A549 (cell line): ENCODE data around the gene DIS3. TPM values are rescaled to one million over a fixed set of nuclear protein-coding genes. Genes with fewer than 3 reads are reported as not detected.

ENCODE experiments used
- ATAC-seq, 2 experiments: fragments of 200-7000 bp in 1 of 2; fragments of >200 bp in 1 of 2; cut with Nextera tagmentation in 1 of 2; cut with Tn5 transposase in 1 of 2; 3 replicates each; pipeline versions ENCODE4 v1.8.0 to v1.9.1; 2018 to 2020; ENCODE audit warnings: mild to moderate bottlenecking in 1 of 2, moderate library complexity in 1 of 2
- CTCF ChIA-PET: fragments of 300-600 bp; sonication (Branson Sonifier 250); formaldehyde crosslinking; extraction: SDS; loops from one replicate; lab custom pipeline; 2021; ENCODE audit warnings: antibody characterized with exemption, inconsistent platforms; lab: Yijun Ruan, JAX
- POLR2A ChIA-PET: fragments of 350-600 bp; formaldehyde crosslinking; extraction: SDS; loops from one replicate; lab custom pipeline; 2021; ENCODE audit warnings: antibody characterized with exemption, inconsistent platforms; lab: Yijun Ruan, JAX
- DNase-seq, 2 experiments: peaks; one replicate each; pipeline versions ENCODE4 v3.0.0 to v3.0.0-alpha.2; 2011 to 2016; ENCODE audit warnings: low read depth in 1 of 2, low spot score in 1 of 2
- FAIRE-seq: peaks from 2 replicates; lab custom pipeline; 2011; peaks lifted over from hg19 to GRCh38; lab: Jason Lieb, UNC
- H3K27ac ChIP-seq, 2 experiments: fragments of >200 bp; sonication (Bioruptor Twin); formaldehyde crosslinking; 3 replicates each; pipeline ENCODE4 v1.5.1; 2016 to 2017
- H3K4me1 ChIP-seq: fragments of >200 bp; sonication (Bioruptor Twin); formaldehyde crosslinking; 3 replicates; pipeline ENCODE4 v1.6.1; 2016
- H3K4me2 ChIP-seq: fragments of >200 bp; sonication (Bioruptor Twin); formaldehyde crosslinking; 3 replicates; pipeline ENCODE4 v1.6.1; 2016
- H3K4me3 ChIP-seq: fragments of >200 bp; sonication (Bioruptor Twin); formaldehyde crosslinking; 3 replicates; pipeline ENCODE4 v1.5.1; 2016
- H3K9me3 ChIP-seq: fragments of >200 bp; sonication (Bioruptor Twin); formaldehyde crosslinking; 3 replicates; pipeline ENCODE4 v1.6.1; 2016
- BHLHE40 ChIP-seq: IDR thresholded peaks from 2 replicates; pipeline ENCODE4 v1.6.1; 2012; ENCODE audit warnings: low read depth, low read length, inconsistent platforms
- CBX2 ChIP-seq: fragments of 200-600 bp; sonication (generic); IDR thresholded peaks from 2 replicates; pipeline ENCODE4 v1.6.1; 2016; ENCODE audit warnings: low read depth, mild to moderate bottlenecking, borderline replicate concordance
- CEBPB ChIP-seq, 2 experiments: fragments of >200 bp in 1 of 2; sonication (Bioruptor Twin) in 1 of 2; formaldehyde crosslinking in 1 of 2; IDR thresholded peaks; 2 replicates each; pipeline ENCODE4 v1.6.1; 2012 to 2016
- CHD4 ChIP-seq: fragments of 200-600 bp; sonication (generic); IDR thresholded peaks from 2 replicates; pipeline ENCODE4 v1.6.1; 2016; ENCODE audit warnings: antibody characterized with exemption, mild to moderate bottlenecking, borderline replicate concordance
- EP300 ChIP-seq, 2 experiments: fragments of >200 bp; sonication (Bioruptor Twin); formaldehyde crosslinking; IDR thresholded peaks; 2 replicates in 1 of 2; 3 replicates in 1 of 2; pipeline ENCODE4 v1.6.1; 2016 to 2017
- FOSB ChIP-seq: fragments of 250-450 bp; sonication (Bioruptor Pico); IDR thresholded peaks from 2 replicates; pipeline ENCODE4 v1.5.0; 2020; ENCODE audit warnings: mild to moderate bottlenecking, moderate library complexity
- FOSL2 ChIP-seq, 2 experiments: fragments of 450-650 bp in 1 of 2; fragments of >200 bp in 1 of 2; sonication (Bioruptor Twin) in 1 of 2; formaldehyde crosslinking; IDR thresholded peaks; 2 replicates each; pipeline versions ENCODE4 v1.5.0 to v1.6.1; 2016 to 2020; ENCODE audit warnings: mild to moderate bottlenecking in 1 of 2, moderate library complexity in 1 of 2
- HEYL ChIP-seq: fragments of 250-450 bp; sonication (Bioruptor Pico); IDR thresholded peaks from 2 replicates; pipeline ENCODE4 v1.8.0; 2021; ENCODE audit warnings: mild to moderate bottlenecking, moderate library complexity
- HOXB13 ChIP-seq: fragments of 250-450 bp; sonication (Bioruptor Pico); IDR thresholded peaks from 2 replicates; pipeline ENCODE4 v1.5.0; 2020; ENCODE audit warnings: low read depth, mild to moderate bottlenecking, moderate library complexity
- JUNB ChIP-seq: fragments of >200 bp; sonication (Bioruptor Twin); formaldehyde crosslinking; IDR thresholded peaks from 2 replicates; pipeline ENCODE4 v1.6.1; 2016
- KDM1A ChIP-seq: fragments of 200-600 bp; sonication (generic); IDR thresholded peaks from 2 replicates; pipeline ENCODE4 v1.6.1; 2016; ENCODE audit warnings: low read depth, mild to moderate bottlenecking
- NPAS2 ChIP-seq: fragments of 250-450 bp; sonication (Bioruptor Pico); IDR thresholded peaks from 2 replicates; pipeline ENCODE4 v1.8.0; 2022; ENCODE audit warnings: mild to moderate bottlenecking, moderate library complexity, borderline replicate concordance
- PHF8 ChIP-seq: fragments of 200-600 bp; sonication (generic); IDR thresholded peaks from 2 replicates; pipeline ENCODE4 v1.6.1; 2016; ENCODE audit warnings: low read depth, mild to moderate bottlenecking, antibody characterized with exemption, moderate library complexity, borderline replicate concordance
- POLR2AphosphoS2 ChIP-seq: conservative IDR thresholded peaks from 2 replicates; pipeline ENCODE4 v1.6.1; 2012; ENCODE audit warnings: low read length, improper control_type of control experiment, inconsistent platforms
- RAD21 ChIP-seq, 2 experiments: fragments of >200 bp in 1 of 2; sonication (Bioruptor Twin) in 1 of 2; formaldehyde crosslinking in 1 of 2; IDR thresholded peaks in 1 of 2; conservative IDR thresholded peaks in 1 of 2; 2 replicates in 1 of 2; 3 replicates in 1 of 2; pipeline ENCODE4 v1.6.1; 2012 to 2018; ENCODE audit warnings: inconsistent platforms in 1 of 2
- RARB ChIP-seq: fragments of 250-450 bp; sonication (Bioruptor Pico); IDR thresholded peaks from 2 replicates; pipeline ENCODE4 v1.8.0; 2021; ENCODE audit warnings: mild to moderate bottlenecking, moderate library complexity
- RCOR1 ChIP-seq: fragments of 150-350 bp; IDR thresholded peaks from 2 replicates; pipeline ENCODE4 v1.6.1; 2014; ENCODE audit warnings: antibody characterized with exemption, low read length, low read depth
- RNF2 ChIP-seq: fragments of 200-600 bp; sonication (generic); IDR thresholded peaks from 2 replicates; pipeline ENCODE4 v1.6.1; 2016; ENCODE audit warnings: low read depth, mild to moderate bottlenecking, antibody characterized with exemption, moderate library complexity, borderline replicate concordance
- SMC3 ChIP-seq: fragments of >200 bp; sonication (Bioruptor Twin); formaldehyde crosslinking; IDR thresholded peaks from 3 replicates; pipeline ENCODE4 v1.6.1; 2018; ENCODE audit warnings: inconsistent platforms
- SREBF2 ChIP-seq: fragments of 450-650 bp; IDR thresholded peaks from 2 replicates; pipeline ENCODE4 v1.6.1; 2014; ENCODE audit warnings: mild to moderate bottlenecking, moderate library complexity
- WGBS: methylation state at CpG from one replicate; pipeline ENCODE4 v1.1.6; 2017; ENCODE audit errors: missing lambda C conversion rate; 5-methylcytosine and 5-hydroxymethylcytosine counted together
- polyA plus RNA-seq, 4 experiments: library from polyadenylated mRNA; depleted of rRNA in 3 of 4; stranded (reverse); fragments of >200 nt; fragmentation: RNase III in 1 of 4; extraction: RNeasy Plus Mini Kit Qiagen cat#74134 plus additional on column Dnase treatment in 1 of 4; gene quantifications; 2 replicates in 3 of 4; 3 replicates in 1 of 4; pipeline ENCODE4 v1.2.3, GENCODE V29; 2011 to 2017
- TF ChIP-seq, protein P1 (sequence below): fragments of 150-350 bp; IDR thresholded peaks from 2 replicates; pipeline ENCODE4 v1.6.1; 2014; ENCODE audit warnings: low read depth, mild to moderate bottlenecking, low read length
- TF ChIP-seq, protein P2 (sequence below): fragments of 200-600 bp; sonication (generic); IDR thresholded peaks from 2 replicates; pipeline ENCODE4 v1.6.1; 2016; ENCODE audit warnings: antibody characterized with exemption, mild to moderate bottlenecking, moderate library complexity
- TF ChIP-seq, protein P3 (sequence below): fragments of 450-650 bp; IDR thresholded peaks from 2 replicates; pipeline ENCODE4 v1.6.1; 2014; ENCODE audit warnings: antibody characterized with exemption
- TF ChIP-seq, protein P4 (sequence below): IDR thresholded peaks from 2 replicates; pipeline ENCODE4 v1.6.1; 2012
- TF ChIP-seq, protein P5 (sequence below): fragments of >200 bp; sonication (Bioruptor Twin); formaldehyde crosslinking; IDR thresholded peaks from 3 replicates; pipeline ENCODE4 v1.6.1; 2016

The DIS3 gene
- polyA plus RNA-seq, 2 of the 4 experiments (the other 2 are of a cell fraction) = 17.6 to 32.8 TPM

DNA sequence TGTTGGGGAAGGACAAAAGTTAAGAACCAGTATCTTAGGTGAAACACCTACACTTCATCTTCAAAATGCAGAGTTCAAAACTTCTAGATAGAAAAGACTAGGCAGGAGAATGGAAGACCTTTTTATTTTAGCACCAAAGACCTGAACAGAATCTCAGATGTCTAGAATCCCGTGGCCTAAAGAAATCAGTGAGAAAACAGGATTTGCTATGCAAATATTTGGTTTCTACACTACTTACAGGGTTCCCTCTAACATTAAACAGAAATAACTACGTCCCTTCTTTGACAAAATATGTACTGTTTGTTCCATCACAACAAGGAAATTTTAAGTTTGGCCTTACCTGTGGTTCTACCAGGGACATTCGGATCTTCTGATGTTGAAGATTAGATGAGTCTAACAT lies 21.5 kb downstream of the DIS3 start:
- H3K4me3 ChIP-seq = no peak overlapping the region
- CTCF ChIA-PET = no interaction called here
- no peaks in the 10 kb centered on the region for H3K4me1 ChIP-seq
- TF ChIP-seq KDM1A = no peak
- no peak for TF ChIP-seq PHF8
- TF ChIP-seq, protein P1, sequence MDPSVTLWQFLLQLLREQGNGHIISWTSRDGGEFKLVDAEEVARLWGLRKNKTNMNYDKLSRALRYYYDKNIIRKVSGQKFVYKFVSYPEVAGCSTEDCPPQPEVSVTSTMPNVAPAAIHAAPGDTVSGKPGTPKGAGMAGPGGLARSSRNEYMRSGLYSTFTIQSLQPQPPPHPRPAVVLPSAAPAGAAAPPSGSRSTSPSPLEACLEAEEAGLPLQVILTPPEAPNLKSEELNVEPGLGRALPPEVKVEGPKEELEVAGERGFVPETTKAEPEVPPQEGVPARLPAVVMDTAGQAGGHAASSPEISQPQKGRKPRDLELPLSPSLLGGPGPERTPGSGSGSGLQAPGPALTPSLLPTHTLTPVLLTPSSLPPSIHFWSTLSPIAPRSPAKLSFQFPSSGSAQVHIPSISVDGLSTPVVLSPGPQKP = no peak
- TF ChIP-seq, protein P2, sequence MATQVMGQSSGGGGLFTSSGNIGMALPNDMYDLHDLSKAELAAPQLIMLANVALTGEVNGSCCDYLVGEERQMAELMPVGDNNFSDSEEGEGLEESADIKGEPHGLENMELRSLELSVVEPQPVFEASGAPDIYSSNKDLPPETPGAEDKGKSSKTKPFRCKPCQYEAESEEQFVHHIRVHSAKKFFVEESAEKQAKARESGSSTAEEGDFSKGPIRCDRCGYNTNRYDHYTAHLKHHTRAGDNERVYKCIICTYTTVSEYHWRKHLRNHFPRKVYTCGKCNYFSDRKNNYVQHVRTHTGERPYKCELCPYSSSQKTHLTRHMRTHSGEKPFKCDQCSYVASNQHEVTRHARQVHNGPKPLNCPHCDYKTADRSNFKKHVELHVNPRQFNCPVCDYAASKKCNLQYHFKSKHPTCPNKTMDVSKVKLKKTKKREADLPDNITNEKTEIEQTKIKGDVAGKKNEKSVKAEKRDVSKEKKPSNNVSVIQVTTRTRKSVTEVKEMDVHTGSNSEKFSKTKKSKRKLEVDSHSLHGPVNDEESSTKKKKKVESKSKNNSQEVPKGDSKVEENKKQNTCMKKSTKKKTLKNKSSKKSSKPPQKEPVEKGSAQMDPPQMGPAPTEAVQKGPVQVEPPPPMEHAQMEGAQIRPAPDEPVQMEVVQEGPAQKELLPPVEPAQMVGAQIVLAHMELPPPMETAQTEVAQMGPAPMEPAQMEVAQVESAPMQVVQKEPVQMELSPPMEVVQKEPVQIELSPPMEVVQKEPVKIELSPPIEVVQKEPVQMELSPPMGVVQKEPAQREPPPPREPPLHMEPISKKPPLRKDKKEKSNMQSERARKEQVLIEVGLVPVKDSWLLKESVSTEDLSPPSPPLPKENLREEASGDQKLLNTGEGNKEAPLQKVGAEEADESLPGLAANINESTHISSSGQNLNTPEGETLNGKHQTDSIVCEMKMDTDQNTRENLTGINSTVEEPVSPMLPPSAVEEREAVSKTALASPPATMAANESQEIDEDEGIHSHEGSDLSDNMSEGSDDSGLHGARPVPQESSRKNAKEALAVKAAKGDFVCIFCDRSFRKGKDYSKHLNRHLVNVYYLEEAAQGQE = no peak
- TF ChIP-seq FOSB = no peak
- no peak for TF ChIP-seq CHD4
- TF ChIP-seq, protein P3, sequence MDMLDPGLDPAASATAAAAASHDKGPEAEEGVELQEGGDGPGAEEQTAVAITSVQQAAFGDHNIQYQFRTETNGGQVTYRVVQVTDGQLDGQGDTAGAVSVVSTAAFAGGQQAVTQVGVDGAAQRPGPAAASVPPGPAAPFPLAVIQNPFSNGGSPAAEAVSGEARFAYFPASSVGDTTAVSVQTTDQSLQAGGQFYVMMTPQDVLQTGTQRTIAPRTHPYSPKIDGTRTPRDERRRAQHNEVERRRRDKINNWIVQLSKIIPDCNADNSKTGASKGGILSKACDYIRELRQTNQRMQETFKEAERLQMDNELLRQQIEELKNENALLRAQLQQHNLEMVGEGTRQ = no peak
- TF ChIP-seq, protein P4, sequence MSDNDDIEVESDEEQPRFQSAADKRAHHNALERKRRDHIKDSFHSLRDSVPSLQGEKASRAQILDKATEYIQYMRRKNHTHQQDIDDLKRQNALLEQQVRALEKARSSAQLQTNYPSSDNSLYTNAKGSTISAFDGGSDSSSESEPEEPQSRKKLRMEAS = no peak
- TF ChIP-seq HOXB13 (CRISPR knock-in tag) = no peak
- no peak for TF ChIP-seq RNF2
- TF ChIP-seq EP300 (IDR thresholded peaks at IDR 0.05) = no peak
- no peak for TF ChIP-seq CEBPB (IDR thresholded peaks at IDR 0.05)
- no peak for TF ChIP-seq RARB (CRISPR knock-in tag)
- no peak for TF ChIP-seq FOSL2 (IDR thresholded peaks at IDR 0.05)
- no peak for TF ChIP-seq FOSL2 (CRISPR knock-in tag; IDR thresholded peaks at IDR 0.05)
- no peak for TF ChIP-seq NPAS2 (CRISPR knock-in tag)
- no peak for TF ChIP-seq RCOR1
- no peak for TF ChIP-seq RAD21 (conservative IDR thresholded peaks at IDR 0.05 in 1 of 2, IDR thresholded peaks at IDR 0.05 in 1 of 2)
- 80% methylated on average over 3 of the region's 3 CpGs for WGBS
- FAIRE-seq (no peak), DNase-seq (no peak), ATAC-seq (no peak)
- no peak overlapping the region for H3K27ac ChIP-seq
- POLR2A ChIA-PET = no interaction called here
- H3K9me3 ChIP-seq = no peaks in the 10 kb centered on the region
- no peak overlapping the region for H3K4me2 ChIP-seq

DNA sequence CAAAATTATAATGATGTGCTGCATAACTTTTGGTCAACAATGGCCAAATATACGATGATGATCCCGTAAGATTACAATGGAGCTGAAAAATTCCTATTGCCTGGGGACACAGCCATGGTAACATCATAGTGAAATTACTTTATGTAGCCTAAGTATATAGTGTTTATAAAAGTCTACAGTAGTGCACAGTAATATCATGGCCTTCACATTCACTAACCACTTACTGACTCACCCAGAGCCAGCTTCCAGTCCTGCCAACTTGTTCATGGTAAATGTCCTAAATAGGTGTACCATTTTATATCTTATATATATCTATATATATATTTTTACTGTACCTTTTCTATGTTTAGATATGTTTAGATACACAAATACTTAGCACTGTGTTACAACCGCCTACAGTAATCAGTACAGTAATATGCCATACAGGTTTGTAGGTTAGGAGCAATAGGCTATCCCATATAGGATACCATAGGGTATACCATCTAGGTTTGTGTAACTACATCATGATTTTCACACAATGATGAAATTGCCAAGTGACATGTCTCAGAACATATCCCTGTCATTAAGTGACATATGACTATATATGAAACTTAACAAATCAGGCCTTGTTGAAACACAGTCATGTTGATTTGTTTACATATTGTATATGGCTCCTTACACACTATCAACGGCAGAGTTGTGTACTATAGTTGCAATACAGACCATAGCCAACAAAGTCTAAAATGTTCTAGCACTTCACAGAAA lies 23.7 kb downstream of the DIS3 start:
- no peak; a peak in 1 of 6 replicates for ATAC-seq
- CTCF ChIA-PET = no interaction called here

More for the DNA sequence above, 23.7 kb downstream of the DIS3 start:
- POLR2A ChIA-PET = no interaction called here
- 66% methylated on average over 4 of the region's 4 CpGs for WGBS
- H3K4me3 ChIP-seq = no peak overlapping the region
- H3K4me2 ChIP-seq = no peak overlapping the region
- FAIRE-seq = no peak
- DNase-seq = no peak
- no peaks in the 10 kb centered on the region for H3K9me3 ChIP-seq
- no peak overlapping the region for H3K27ac ChIP-seq
- no peaks in the 10 kb centered on the region for H3K4me1 ChIP-seq
- TF ChIP-seq HEYL (CRISPR knock-in tag) = no peak
- no peak for TF ChIP-seq JUNB
- no peak for TF ChIP-seq FOSL2 (IDR thresholded peaks at IDR 0.05)
- no peak for TF ChIP-seq FOSL2 (CRISPR knock-in tag; IDR thresholded peaks at IDR 0.05)
- TF ChIP-seq HOXB13 (CRISPR knock-in tag) = no peak
- TF ChIP-seq CBX2 = no peak
- no peak for TF ChIP-seq POLR2AphosphoS2
- no peak for TF ChIP-seq NPAS2 (CRISPR knock-in tag)
- no peak for TF ChIP-seq SMC3
- no peak for TF ChIP-seq BHLHE40
- TF ChIP-seq EP300 (IDR thresholded peaks at IDR 0.05) = no peak
- TF ChIP-seq, protein P5, sequence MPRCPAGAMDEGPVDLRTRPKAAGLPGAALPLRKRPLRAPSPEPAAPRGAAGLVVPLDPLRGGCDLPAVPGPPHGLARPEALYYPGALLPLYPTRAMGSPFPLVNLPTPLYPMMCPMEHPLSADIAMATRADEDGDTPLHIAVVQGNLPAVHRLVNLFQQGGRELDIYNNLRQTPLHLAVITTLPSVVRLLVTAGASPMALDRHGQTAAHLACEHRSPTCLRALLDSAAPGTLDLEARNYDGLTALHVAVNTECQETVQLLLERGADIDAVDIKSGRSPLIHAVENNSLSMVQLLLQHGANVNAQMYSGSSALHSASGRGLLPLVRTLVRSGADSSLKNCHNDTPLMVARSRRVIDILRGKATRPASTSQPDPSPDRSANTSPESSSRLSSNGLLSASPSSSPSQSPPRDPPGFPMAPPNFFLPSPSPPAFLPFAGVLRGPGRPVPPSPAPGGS = no peak
- no peak for TF ChIP-seq RARB (CRISPR knock-in tag)
- TF ChIP-seq SREBF2 = no peak
